Nasal cavity respiratory epithelium epithelial cell of viscerocranial mucosa (primary cell): ENCODE data around the gene FHL1. TPM values are rescaled to one million over a fixed set of nuclear protein-coding genes. Genes with fewer than 3 reads are reported as not detected.

Experiments
- total RNA-seq: library from RNA; depleted of rRNA; stranded (reverse); fragments of >200 nt; gene quantifications from 2 replicates; pipeline ENCODE4 v1.2.3, GENCODE V29; 2014

Gene FHL1
- total RNA-seq = 9.9 and 103 TPM in 2 replicates

DNA sequence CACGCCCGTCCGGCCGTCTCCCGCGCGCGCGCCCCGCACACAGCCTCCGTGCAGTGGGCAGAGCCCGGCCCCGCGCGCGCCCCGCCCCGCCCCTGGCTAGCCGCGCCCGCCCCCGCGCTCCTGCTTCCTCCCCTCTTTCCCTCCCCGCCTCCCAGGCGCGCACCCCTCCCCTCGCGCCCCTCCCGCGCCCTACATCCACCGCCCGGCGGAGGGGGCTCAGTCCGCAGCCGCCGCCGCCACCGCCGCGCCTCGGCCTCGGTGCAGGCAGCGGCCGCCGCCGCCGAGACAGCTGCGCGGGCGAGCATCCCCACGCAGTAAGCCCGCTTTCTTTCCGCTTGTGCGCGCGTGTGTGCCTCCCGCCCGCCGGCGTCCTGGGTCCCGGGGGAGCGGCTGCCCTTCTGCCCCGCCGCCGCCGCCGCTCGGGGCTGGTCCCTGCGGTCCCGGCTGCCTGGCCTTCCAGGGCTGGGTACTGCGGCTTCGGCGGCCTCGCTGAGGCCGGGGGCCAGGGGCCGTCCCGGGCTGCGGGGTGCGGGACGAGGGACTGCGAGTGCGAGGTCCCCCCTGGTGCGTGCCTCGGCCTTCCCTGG is at the start of gene FHL1:
FHL1 (plus strand) TSS at position 219 of the 587 bp plus-strand sequence.

GRCh38 chrX:136251041-136251991 is 104.0 kb downstream of the FHL1 start, which contains the start of gene MAP7D3:
Gene MAP7D3, minus strand, starts transcription at chrX:136251400. Its CDS starts 42 bp downstream, at chrX:136251358.

Other genes starting within 250 kb of the FHL1 start
- gene MMGT1, start 173.5 kb upstream of the FHL1 start, total RNA-seq = 13.7 and 19.3 TPM in 2 replicates
- gene SLC9A6, start 162.1 kb upstream of the FHL1 start, total RNA-seq = 21.7 and 29.0 TPM in 2 replicates
- 6.8 and 11.0 TPM in 2 replicates for gene MAP7D3, start 103.9 kb downstream of the FHL1 start, total RNA-seq
- not detected in 2 replicates for gene ADGRG4, start 153.4 kb downstream of the FHL1 start, total RNA-seq